Adrenal gland (tissue), 12 donors: ENCODE measurements around the gene BORCS6. TPM values are rescaled to one million over a fixed set of nuclear protein-coding genes. Genes with fewer than 3 reads are reported as not detected.
A peak's percentile ranks its signal among the peaks of the same experiment; 100 is the strongest.

Experiments used
- DNase-seq, 7 donors: peaks; one replicate each; pipeline ENCODE4 v3.0.0-alpha.2; 2019 to 2020
- H3K27ac ChIP-seq, 5 donors: fragments of 200-600 bp; sonication (generic) in 4 of 5; 1 replicate in 3 of 5; 2 replicates in 2 of 5; pipeline versions ENCODE4 v1.5.1 to v1.8.0; 2016 to 2020; ENCODE audit warnings: mild to moderate bottlenecking in 1 of 5
- H3K27me3 ChIP-seq: fragments of 200-600 bp; 2 replicates; pipeline ENCODE4 v1.8.0; 2021
- H3K36me3 ChIP-seq, 2 donors: fragments of 200-600 bp; replicated peaks in 1 of 2; 1 replicate in 1 of 2; 2 replicates in 1 of 2; pipeline versions ENCODE4 v1.5.1 to v1.8.0; 2018 to 2022
- H3K4me1 ChIP-seq, 2 donors: fragments of 200-600 bp; replicated peaks in 1 of 2; 1 replicate in 1 of 2; 2 replicates in 1 of 2; pipeline versions ENCODE4 v1.5.1 to v1.8.0; 2018 to 2021
- H3K4me3 ChIP-seq, 4 donors: fragments of 200-600 bp; sonication (generic) in 3 of 4; one replicate each; pipeline ENCODE4 v1.5.1; 2016 to 2018
- H3K9me3 ChIP-seq, 3 donors: fragments of 200-600 bp; sonication (generic) in 1 of 3; replicated peaks in 1 of 3; 1 replicate in 2 of 3; 2 replicates in 1 of 3; pipeline versions ENCODE4 v1.5.1 to v1.8.0; 2016 to 2021
- POLR2A ChIP-seq, 2 donors: fragments of 450-650 bp; IDR thresholded peaks; one replicate each; pipeline ENCODE4 v1.6.1; 2017; ENCODE audit warnings: antibody characterized with exemption in 2 of 2, mild to moderate bottlenecking in 2 of 2, moderate library complexity in 1 of 2
- WGBS, 4 donors: extraction: QIAGEN DNeasy Blood & Tissue Kit in 2 of 4; methylation state at CpG; one replicate each; pipeline versions ENCODE4 v1.1.5 to v1.1.7; 2013 to 2017; 5-methylcytosine and 5-hydroxymethylcytosine counted together
- intact Hi-C, 2 donors: fragments of 100-400 bp; cut with DNase I; formaldehyde crosslinking; loops; one replicate each; pipeline versions ENCODE4 v1.14.1 to v1.15.0; 2022 to 2023
- polyA plus RNA-seq, 3 donors: library from polyadenylated mRNA; stranded (reverse); fragments of 200-250 nt in 2 of 3; fragments of 350-450 nt in 1 of 3; fragmentation: Illumina TruSeq in 1 of 3; extraction: RNeasy Lipid Tissue Mini Kit (QIAGEN cat#74804) in 1 of 3; gene quantifications; one replicate each; pipeline ENCODE4 v1.2.3, GENCODE V29; 2013 to 2014
- total RNA-seq, 9 donors: library from RNA; depleted of rRNA in 4 of 9; stranded (reverse); fragments of >200 nt in 4 of 9; fragments of 120-200 nt in 1 of 9; fragmentation: NEBNext Ultra II Directional in 1 of 9; extraction: Animal tissue kit (Norgen Biotek cat#: 25700) in 1 of 9; gene quantifications; one replicate each; pipeline versions ENCODE4 v1.1.0 to v1.2.4, GENCODE V29; 2013 to 2023
- TF ChIP-seq, protein P1 (sequence below), 6 experiments: fragments of 450-650 bp in 4 of 6; fragments of 200-600 bp in 2 of 6; sonication (generic) in 1 of 6; IDR thresholded peaks; 1 replicate in 5 of 6; 2 replicates in 1 of 6; pipeline versions ENCODE4 v1.5.1 to v1.8.0; 2016 to 2021; ENCODE audit warnings: antibody characterized with exemption in 6 of 6, mild to moderate bottlenecking in 2 of 6, moderate library complexity in 1 of 6
- donor health status: healthy with polysubstance abuse.
- donor health status: Bipolar disorder and iron deficiency.
- donor health status: DM: yes; HTN: yes; CAD: no.
- donor health status: DM: no; HTN: no; CAD: no.
- donor health status: DM: no; HTN: no; CAD: no.
- donor health status: DM: yes; HTN: yes; CAD: no.

The BORCS6 gene
- total and polyA plus RNA-seq, 12 donors: 3.3 to 29.7 (median 12.3) TPM

DNA sequence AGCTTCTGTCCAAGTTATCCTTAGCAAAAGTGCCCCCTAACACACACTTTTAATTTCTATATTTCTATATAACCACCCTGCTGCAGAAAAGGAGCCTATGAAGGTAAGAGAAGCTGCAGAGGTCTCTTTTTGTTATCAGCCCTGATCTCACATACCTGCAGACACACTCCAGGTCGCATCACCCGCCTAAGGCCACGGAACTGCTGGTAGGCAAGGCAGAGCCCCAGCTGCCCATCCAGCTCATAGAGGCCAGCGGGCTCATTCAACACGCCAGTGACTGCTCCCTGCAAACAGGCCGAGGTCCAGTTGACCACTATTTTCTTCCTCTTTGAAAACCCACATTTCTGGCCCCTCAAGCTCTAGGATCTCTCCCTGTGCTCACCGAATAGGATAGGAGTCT is 45.7 kb upstream of the BORCS6 start:
- intact Hi-C loops: no loop called here
- Histone ChIP-seq H3K36me3 (peaks cover 0 to 85% of the 10 kb centered on the region in 2 donors), H3K9me3 (no peaks in the 10 kb centered on the region), H3K4me1 (no peaks in the 10 kb centered on the region), H3K27me3 (no peaks in the 10 kb centered on the region), H3K27ac (no peak overlapping the region), H3K4me3 (no peak overlapping the region)
- no peak for TF ChIP-seq POLR2A (IDR thresholded peaks at IDR 0.05)
- TF ChIP-seq, protein P1, sequence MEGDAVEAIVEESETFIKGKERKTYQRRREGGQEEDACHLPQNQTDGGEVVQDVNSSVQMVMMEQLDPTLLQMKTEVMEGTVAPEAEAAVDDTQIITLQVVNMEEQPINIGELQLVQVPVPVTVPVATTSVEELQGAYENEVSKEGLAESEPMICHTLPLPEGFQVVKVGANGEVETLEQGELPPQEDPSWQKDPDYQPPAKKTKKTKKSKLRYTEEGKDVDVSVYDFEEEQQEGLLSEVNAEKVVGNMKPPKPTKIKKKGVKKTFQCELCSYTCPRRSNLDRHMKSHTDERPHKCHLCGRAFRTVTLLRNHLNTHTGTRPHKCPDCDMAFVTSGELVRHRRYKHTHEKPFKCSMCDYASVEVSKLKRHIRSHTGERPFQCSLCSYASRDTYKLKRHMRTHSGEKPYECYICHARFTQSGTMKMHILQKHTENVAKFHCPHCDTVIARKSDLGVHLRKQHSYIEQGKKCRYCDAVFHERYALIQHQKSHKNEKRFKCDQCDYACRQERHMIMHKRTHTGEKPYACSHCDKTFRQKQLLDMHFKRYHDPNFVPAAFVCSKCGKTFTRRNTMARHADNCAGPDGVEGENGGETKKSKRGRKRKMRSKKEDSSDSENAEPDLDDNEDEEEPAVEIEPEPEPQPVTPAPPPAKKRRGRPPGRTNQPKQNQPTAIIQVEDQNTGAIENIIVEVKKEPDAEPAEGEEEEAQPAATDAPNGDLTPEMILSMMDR (IDR thresholded peaks at IDR 0.05): no peak
- 91 to 97% (median 94%) methylated on average over 3 to 7 of the region's 7 CpGs for WGBS, 4 donors
- DNase-seq: no peak

DNA sequence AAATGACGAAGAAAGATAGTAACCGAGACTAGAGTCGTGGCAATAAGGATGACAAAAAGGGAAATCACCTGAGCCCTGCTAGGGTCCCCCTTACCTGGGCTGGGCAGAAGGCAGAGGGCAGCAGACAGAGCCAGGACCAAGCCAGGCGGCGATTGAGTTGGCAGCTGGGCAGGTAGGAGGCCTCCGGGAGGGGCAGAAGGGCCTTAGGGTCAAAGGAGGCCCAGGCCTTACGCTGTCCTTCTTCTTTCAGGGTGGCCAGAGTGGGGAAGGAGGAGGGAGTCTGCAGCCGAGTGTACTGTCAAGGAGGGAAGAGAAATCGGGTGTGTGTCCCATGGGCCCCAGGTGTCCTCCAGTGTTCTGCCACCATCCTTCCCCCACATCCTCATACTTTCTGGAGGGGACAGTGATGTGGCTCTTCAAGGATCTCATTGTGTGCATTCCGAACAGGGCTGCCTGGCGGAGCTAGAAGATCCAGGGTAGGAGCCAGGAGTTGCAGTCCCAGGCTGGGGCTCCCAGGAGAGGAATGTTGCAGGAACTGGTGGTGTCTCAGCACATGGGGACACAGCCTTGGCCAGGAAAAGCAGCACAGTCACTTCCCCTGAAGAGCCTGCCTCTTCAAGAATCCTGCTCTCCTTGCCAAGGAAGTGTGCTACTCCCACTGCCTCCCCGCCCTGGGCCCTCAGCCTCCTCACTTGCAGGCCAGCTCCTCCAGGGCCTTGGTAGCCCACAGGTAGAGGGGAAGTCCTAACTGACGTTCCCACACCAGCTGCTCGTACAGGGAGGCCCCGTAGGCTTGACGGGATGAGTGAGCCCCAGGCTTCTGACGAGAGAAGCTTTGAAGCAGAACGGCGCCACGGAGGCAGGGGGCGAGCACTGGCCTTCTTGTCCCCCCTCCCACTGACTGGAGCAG is 44.6 kb upstream of the BORCS6 start:
- intact Hi-C loops: no loop called here
- peaks cover 0 to 96% of the 10 kb centered on the region in 2 donors for H3K36me3 ChIP-seq
- 93 to 96% (median 94%) methylated on average over 20 to 21 of the region's 21 CpGs for WGBS, 4 donors
- no peak overlapping the region for H3K4me3 ChIP-seq
- DNase-seq: no peak
- no peak for TF ChIP-seq POLR2A (IDR thresholded peaks at IDR 0.05)
- TF ChIP-seq, protein P1 (IDR thresholded peaks at IDR 0.05): no peak
- H3K27ac ChIP-seq: no peak overlapping the region
- no peaks in the 10 kb centered on the region for H3K4me1 ChIP-seq
- H3K9me3 ChIP-seq: no peaks in the 10 kb centered on the region
- H3K27me3 ChIP-seq: no peaks in the 10 kb centered on the region

DNA sequence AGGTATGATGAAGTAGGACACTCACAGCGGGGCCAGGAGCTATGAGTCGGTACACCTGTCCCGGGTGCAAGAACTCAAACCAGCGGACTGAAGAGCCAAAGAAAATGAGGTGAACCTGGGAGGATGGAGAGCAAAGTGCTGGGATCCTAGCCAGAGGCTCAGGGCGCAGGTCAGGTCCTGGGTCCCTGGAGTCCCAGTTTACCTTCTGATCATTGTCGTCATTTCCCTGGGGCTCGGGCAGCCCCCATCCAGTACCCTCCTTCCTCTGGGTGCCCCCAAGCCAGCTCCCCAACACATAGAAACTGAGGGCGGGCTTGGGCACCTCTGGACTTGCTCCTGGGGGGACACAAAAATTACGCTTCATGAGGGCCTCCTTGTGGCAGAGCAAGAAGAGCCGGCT is 41.7 kb upstream of the BORCS6 start:
- WGBS, 4 donors: 91 to 94% (median 93%) methylated on average over 7 to 10 of the region's 10 CpGs

DNA sequence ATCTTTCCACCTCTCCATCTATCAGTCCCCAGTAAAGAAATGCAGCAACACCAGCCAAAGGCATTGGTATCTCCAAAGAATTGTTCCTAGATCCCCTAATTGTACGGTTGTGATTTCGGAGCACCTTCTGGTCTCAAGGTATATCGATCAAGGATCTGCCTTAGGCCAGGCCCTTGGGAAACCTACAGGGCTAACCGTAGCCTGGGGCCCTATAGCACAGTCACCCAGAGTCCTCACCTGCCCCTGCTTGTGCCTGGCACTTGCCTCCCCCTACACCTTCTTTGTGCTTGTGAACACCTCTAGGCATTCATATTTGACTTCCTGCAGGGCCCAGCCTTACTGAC is 37.2 kb upstream of the BORCS6 start:
- WGBS, 4 donors: 84 to 92% (median 88%) methylated on average over 4 of the region's 4 CpGs
- H3K36me3 ChIP-seq: peaks cover 0 to 48% of the 10 kb centered on the region in 2 donors
- peaks cover 9 to 13% of the 10 kb centered on the region in 2 donors for H3K4me1 ChIP-seq
- DNase-seq: peak in 1 of 7 donors; percentile 36
- no peaks in the 10 kb centered on the region for H3K27me3 ChIP-seq
- H3K9me3 ChIP-seq: no peaks in the 10 kb centered on the region
- H3K27ac ChIP-seq: peak overlapping the region in 4 of 5 donors; percentile 55 to 85 (median 76)
- H3K4me3 ChIP-seq: peak overlapping the region in 1 of 4 donors; percentile 38
- intact Hi-C loops: loop anchor here in 1 of 2 donors (5.0 kb wide), 1 partner anchor 40 kb away; no protein-coding TSS in a partner anchor
- TF ChIP-seq POLR2A (IDR thresholded peaks at IDR 0.05): no peak
- TF ChIP-seq, protein P1 (IDR thresholded peaks at IDR 0.05): no peak

More for the DNA sequence above, 41.7 kb upstream of the BORCS6 start:
- Histone ChIP-seq H3K9me3 (no peaks in the 10 kb centered on the region), H3K27me3 (no peaks in the 10 kb centered on the region), H3K36me3 (peaks cover 0 to 93% of the 10 kb centered on the region in 2 donors), H3K4me1 (no peaks in the 10 kb centered on the region), H3K4me3 (no peak overlapping the region), H3K27ac (no peak overlapping the region)
- intact Hi-C loops: no loop called here
- no peak for TF ChIP-seq POLR2A (IDR thresholded peaks at IDR 0.05)
- TF ChIP-seq, protein P1 (IDR thresholded peaks at IDR 0.05): no peak
- no peak for DNase-seq
